Mucosa of stomach (tissue), 1 donor: ENCODE measurements around the gene TUBAL3.

Source experiments
- H3K27me3 ChIP-seq: one replicate; pipeline ENCODE4 v1.7.0; 2013; ENCODE audit warnings: mild to moderate bottlenecking, low read length; ENCODE audit not compliant: control insufficient read depth, insufficient read depth
- H3K36me3 ChIP-seq: one replicate; pipeline ENCODE4 v1.7.0; 2013; ENCODE audit warnings: low read length; ENCODE audit not compliant: control insufficient read depth, insufficient read depth
- H3K4me1 ChIP-seq: one replicate; pipeline ENCODE4 v1.7.0; 2013; ENCODE audit warnings: mild to moderate bottlenecking, low read length; ENCODE audit not compliant: control insufficient read depth, insufficient read depth
- H3K4me3 ChIP-seq: one replicate; pipeline ENCODE4 v1.7.0; 2013; ENCODE audit warnings: low read length
- H3K9ac ChIP-seq: one replicate; pipeline ENCODE4 v1.7.0; 2013; ENCODE audit warnings: mild to moderate bottlenecking, low read length, moderate library complexity
- H3K9me3 ChIP-seq: one replicate; pipeline ENCODE4 v1.7.0; 2013; ENCODE audit warnings: mild to moderate bottlenecking, low read length, moderate library complexity; ENCODE audit not compliant: control insufficient read depth
- donor health status: Pancreatic carcinoma.

TUBAL3 gene

GRCh38 chr10:5442990-5443370 is 38.4 kb upstream of the TUBAL3 start:
- Histone ChIP-seq H3K9me3 (no peaks in the 10 kb centered on the region), H3K9ac (no peak overlapping the region), H3K4me3 (no peak overlapping the region), H3K27me3 (no peaks in the 10 kb centered on the region), H3K36me3 (no peaks in the 10 kb centered on the region), H3K4me1 (peaks cover 15% of the 10 kb centered on the region)

GRCh38 chr10:5442065-5442989 is 37.7 kb upstream of the TUBAL3 start:
- H3K4me3 ChIP-seq: no peak overlapping the region
- no peaks in the 10 kb centered on the region for H3K9me3 ChIP-seq
- peaks cover 15% of the 10 kb centered on the region for H3K4me1 ChIP-seq
- H3K9ac ChIP-seq: no peak overlapping the region
- H3K36me3 ChIP-seq: no peaks in the 10 kb centered on the region
- no peaks in the 10 kb centered on the region for H3K27me3 ChIP-seq

- peaks cover 15% of the 10 kb centered on the region for H3K4me1 ChIP-seq
- no peaks in the 10 kb centered on the region for H3K9me3 ChIP-seq
- H3K27me3 ChIP-seq: no peaks in the 10 kb centered on the region
Observed at GRCh38 chr10:5441106-5441505, 36.5 kb upstream of the TUBAL3 start.

GRCh38 chr10:5440206-5440605 is 35.6 kb upstream of the TUBAL3 start:
- H3K27me3 ChIP-seq: no peaks in the 10 kb centered on the region
- H3K36me3 ChIP-seq: no peaks in the 10 kb centered on the region
- no peaks in the 10 kb centered on the region for H3K9me3 ChIP-seq
- no peak overlapping the region for H3K4me3 ChIP-seq
- peaks cover 12% of the 10 kb centered on the region for H3K4me1 ChIP-seq
- H3K9ac ChIP-seq: no peak overlapping the region

More at GRCh38 chr10:5441106-5441505, 36.5 kb upstream of the TUBAL3 start:
- Histone ChIP-seq H3K36me3 (no peaks in the 10 kb centered on the region), H3K4me3 (no peak overlapping the region), H3K9ac (no peak overlapping the region)

GRCh38 chr10:5435328-5435727 is 30.7 kb upstream of the TUBAL3 start:
- H3K4me3 ChIP-seq: no peak overlapping the region
- peaks cover 4% of the 10 kb centered on the region for H3K4me1 ChIP-seq
- no peaks in the 10 kb centered on the region for H3K36me3 ChIP-seq
- no peak overlapping the region for H3K9ac ChIP-seq
- H3K27me3 ChIP-seq: no peaks in the 10 kb centered on the region
- H3K9me3 ChIP-seq: no peaks in the 10 kb centered on the region

GRCh38 chr10:5434017-5434753 is 29.6 kb upstream of the TUBAL3 start:
- Histone ChIP-seq H3K36me3 (no peaks in the 10 kb centered on the region), H3K4me1 (peaks cover 4% of the 10 kb centered on the region), H3K4me3 (no peak overlapping the region), H3K9ac (peak overlapping the region; percentile 40), H3K27me3 (no peaks in the 10 kb centered on the region), H3K9me3 (no peaks in the 10 kb centered on the region)

GRCh38 chr10:5433182-5433581 is 28.6 kb upstream of the TUBAL3 start:
- no peak overlapping the region for H3K4me3 ChIP-seq
- H3K9ac ChIP-seq: no peak overlapping the region
- no peaks in the 10 kb centered on the region for H3K36me3 ChIP-seq
- H3K27me3 ChIP-seq: no peaks in the 10 kb centered on the region
- peaks cover 4% of the 10 kb centered on the region for H3K4me1 ChIP-seq
- no peaks in the 10 kb centered on the region for H3K9me3 ChIP-seq

- H3K9ac ChIP-seq: no peak overlapping the region
- no peaks in the 10 kb centered on the region for H3K36me3 ChIP-seq
- no peaks in the 10 kb centered on the region for H3K27me3 ChIP-seq
- no peak overlapping the region for H3K4me3 ChIP-seq
- H3K4me1 ChIP-seq: no peaks in the 10 kb centered on the region
- H3K9me3 ChIP-seq: no peaks in the 10 kb centered on the region
Observed at GRCh38 chr10:5428133-5428532, 23.5 kb upstream of the TUBAL3 start.

GRCh38 chr10:5424751-5425150 is 20.1 kb upstream of the TUBAL3 start:
- H3K4me1 ChIP-seq: no peaks in the 10 kb centered on the region
- H3K27me3 ChIP-seq: no peaks in the 10 kb centered on the region
- no peaks in the 10 kb centered on the region for H3K9me3 ChIP-seq
- no peak overlapping the region for H3K9ac ChIP-seq
- no peak overlapping the region for H3K4me3 ChIP-seq
- no peaks in the 10 kb centered on the region for H3K36me3 ChIP-seq

- H3K9ac ChIP-seq: no peak overlapping the region
- no peaks in the 10 kb centered on the region for H3K36me3 ChIP-seq
- H3K9me3 ChIP-seq: no peaks in the 10 kb centered on the region
- H3K27me3 ChIP-seq: no peaks in the 10 kb centered on the region
- H3K4me1 ChIP-seq: no peaks in the 10 kb centered on the region
- no peak overlapping the region for H3K4me3 ChIP-seq
Observed at GRCh38 chr10:5423771-5424170, 19.1 kb upstream of the TUBAL3 start.

- no peaks in the 10 kb centered on the region for H3K4me1 ChIP-seq
- H3K36me3 ChIP-seq: no peaks in the 10 kb centered on the region
Observed at GRCh38 chr10:5419466-5420094, 15.0 kb upstream of the TUBAL3 start.

GRCh38 chr10:5418584-5418983 is 14.0 kb upstream of the TUBAL3 start:
- no peaks in the 10 kb centered on the region for H3K9me3 ChIP-seq
- H3K4me1 ChIP-seq: no peaks in the 10 kb centered on the region
- no peak overlapping the region for H3K4me3 ChIP-seq
- no peaks in the 10 kb centered on the region for H3K36me3 ChIP-seq
- no peak overlapping the region for H3K9ac ChIP-seq
- H3K27me3 ChIP-seq: no peaks in the 10 kb centered on the region

More at GRCh38 chr10:5419466-5420094, 15.0 kb upstream of the TUBAL3 start:
- no peak overlapping the region for H3K4me3 ChIP-seq
- no peak overlapping the region for H3K9ac ChIP-seq
- H3K9me3 ChIP-seq: no peaks in the 10 kb centered on the region
- no peaks in the 10 kb centered on the region for H3K27me3 ChIP-seq
